Body of pancreas (tissue), 4 donors: ENCODE measurements around the gene PKP2. TPM values are rescaled to one million over a fixed set of nuclear protein-coding genes. Genes with fewer than 3 reads are reported as not detected.

Experiments used
- ATAC-seq: fragments of 150-250 bp; one replicate; pipeline ENCODE4 v1.9.1; 2016
- DNase-seq, 4 donors: peaks; one replicate each; pipeline ENCODE4 v3.0.0-alpha.2; 2019
- H3K27ac ChIP-seq, 4 donors: fragments of 200-600 bp; sonication (generic); 1 replicate in 3 of 4; 2 replicates in 1 of 4; pipeline versions ENCODE4 v1.5.1 to v1.6.1; 2016 to 2019; ENCODE audit warnings: mild to moderate bottlenecking in 1 of 4, mixed read lengths in 1 of 4, moderate library complexity in 1 of 4
- H3K27me3 ChIP-seq, 2 donors: fragments of 200-600 bp; sonication (generic); one replicate each; pipeline ENCODE4 v1.6.0; 2016; ENCODE audit warnings: mild to moderate bottlenecking in 1 of 2
- H3K36me3 ChIP-seq, 2 donors: fragments of 200-600 bp; sonication (generic); replicated peaks in 1 of 2; 2 replicates each; pipeline ENCODE4 v1.5.1; 2016; ENCODE audit warnings: low read depth in 2 of 2; ENCODE audit not compliant: insufficient read depth in 1 of 2
- H3K4me1 ChIP-seq: fragments of 200-600 bp; sonication (generic); one replicate; pipeline ENCODE4 v1.6.0; 2016
- H3K4me3 ChIP-seq, 2 donors: fragments of 200-600 bp; sonication (generic); 1 replicate in 1 of 2; 2 replicates in 1 of 2; pipeline ENCODE4 v1.5.1; 2016 to 2019
- H3K9me3 ChIP-seq, 3 donors: fragments of 200-600 bp; sonication (generic); 1 replicate in 2 of 3; 2 replicates in 1 of 3; pipeline ENCODE4 v1.5.1; 2016
- CTCF ChIP-seq, 7 experiments: fragments of 450-650 bp in 4 of 7; fragments of 200-600 bp in 3 of 7; sonication (generic) in 3 of 7; IDR thresholded peaks; one replicate each; pipeline ENCODE4 v1.5.1; 2016 to 2019; ENCODE audit warnings: antibody characterized with exemption in 7 of 7
- POLR2A ChIP-seq, 3 donors: fragments of 450-650 bp; IDR thresholded peaks; one replicate each; pipeline ENCODE4 v1.6.1; 2016; ENCODE audit warnings: antibody characterized with exemption in 3 of 3, mild to moderate bottlenecking in 2 of 3
- WGBS, 2 donors: methylation state at CpG; one replicate each; pipeline ENCODE4 v1.1.5; 2017; 5-methylcytosine and 5-hydroxymethylcytosine counted together
- intact Hi-C: fragments of 100-400 bp; cut with DNase I; formaldehyde crosslinking; loops from one replicate; pipeline ENCODE4 v1.15.1; 2023
- total RNA-seq, 2 donors: library from RNA; depleted of rRNA; stranded (reverse); fragments of >200 nt; gene quantifications; one replicate each; pipeline ENCODE4 v1.1.0, GENCODE V29; 2016

Gene PKP2
- total RNA-seq, 2 donors from 2014 or later = 6.9 to 31.9 TPM

- intact Hi-C loops = no loop called here
- 91 to 98% methylated on average over 2 of the region's 2 CpGs for WGBS, 2 donors
- TF ChIP-seq CTCF (IDR thresholded peaks at IDR 0.05) = no peak
- no peak for TF ChIP-seq POLR2A (IDR thresholded peaks at IDR 0.05)
- no peaks in the 10 kb centered on the region for H3K9me3 ChIP-seq
- no peaks in the 10 kb centered on the region for H3K4me1 ChIP-seq
- DNase-seq (no peak), ATAC-seq (no peak)
- no peaks in the 10 kb centered on the region for H3K27me3 ChIP-seq
- no peak overlapping the region for H3K27ac ChIP-seq
- no peak overlapping the region for H3K4me3 ChIP-seq
- peaks cover 0 to 31% of the 10 kb centered on the region in 2 donors for H3K36me3 ChIP-seq
These were observed 153.3 kb downstream of the PKP2 start for GRCh38 chr12:32743264-32743663.

GRCh38 chr12:32742133-32742532 is 154.4 kb downstream of the PKP2 start:
- intact Hi-C loops = no loop called here
- 91 to 95% methylated on average over 10 of the region's 10 CpGs for WGBS, 2 donors
- H3K27ac ChIP-seq = no peak overlapping the region
- H3K27me3 ChIP-seq = no peaks in the 10 kb centered on the region
- peaks cover 0 to 24% of the 10 kb centered on the region in 2 donors for H3K36me3 ChIP-seq
- H3K9me3 ChIP-seq = no peaks in the 10 kb centered on the region
- no peaks in the 10 kb centered on the region for H3K4me1 ChIP-seq
- no peak overlapping the region for H3K4me3 ChIP-seq
- DNase-seq (no peak), ATAC-seq (no peak)
- TF ChIP-seq POLR2A (IDR thresholded peaks at IDR 0.05) = no peak

Other genes with a start within 250 kb of the PKP2 start
- gene DNM1L, start 217.5 kb downstream of the PKP2 start, total RNA-seq = 10 to 100 TPM; 27.2 to 35.9 TPM
- gene YARS2, start 140.9 kb downstream of the PKP2 start, total RNA-seq = 10 to 100 TPM in 1 of 2 donors, 1 to 10 TPM in 1; 8.6 to 16.9 TPM